ENCODE results near the gene MIEF2.
A peak's percentile ranks its signal among the peaks of the same experiment; 100 is the strongest.
"Not testable (repeated sequence)": the region's sequence is repeated elsewhere in the genome, so short reads cannot be mapped to it uniquely, and the experiment has no call there.

MIEF2 gene

GRCh38 chr17:18260332-18261145, at the start of gene MIEF2:
TSS of gene MIEF2 (plus strand) at chr17:18260662. CDS start at chr17:18262721, 2,059 bp downstream.
- peak; percentile 96 for DNase-seq (ENCODE audit: low read depth)
- TF ChIP-seq CTCF (IDR thresholded peaks at IDR 0.05; ENCODE audit: insufficient read depth, low read depth, low read length, missing control alignments) = no peak
- peak within 1 kb of the TSS; percentile 62 for H3K4me3 ChIP-seq (ENCODE audit: low read depth, low read length)

- H3K4me3 ChIP-seq (ENCODE audit: low read depth, low read length) = no peak overlapping the region
- no peak for TF ChIP-seq CTCF (IDR thresholded peaks at IDR 0.05; ENCODE audit: insufficient read depth, low read depth, low read length, missing control alignments)
- no peak for DNase-seq (ENCODE audit: low read depth)
Measured at GRCh38 chr17:18213666-18214270, 46.7 kb upstream of the MIEF2 start.

- not testable (repeated sequence) for H3K4me3 ChIP-seq (ENCODE audit: low read depth, low read length); DNase-seq (ENCODE audit: low read depth)
Measured at GRCh38 chr17:18216906-18217305, 43.6 kb upstream of the MIEF2 start.

- peak; percentile 99 for TF ChIP-seq CTCF (IDR thresholded peaks at IDR 0.05; ENCODE audit: insufficient read depth, low read depth, low read length, missing control alignments)
- peak; percentile 72 for DNase-seq (ENCODE audit: low read depth)
Measured at GRCh38 chr17:18217412-18218015, 42.9 kb upstream of the MIEF2 start.

GRCh38 chr17:18218756-18219415, 41.6 kb upstream of the MIEF2 start:
- no peak overlapping the region for H3K4me3 ChIP-seq (ENCODE audit: low read depth, low read length)
- DNase-seq (ENCODE audit: low read depth) = no peak
- no peak for TF ChIP-seq CTCF (IDR thresholded peaks at IDR 0.05; ENCODE audit: insufficient read depth, low read depth, low read length, missing control alignments)

More at GRCh38 chr17:18217412-18218015, 42.9 kb upstream of the MIEF2 start:
- no peak overlapping the region for H3K4me3 ChIP-seq (ENCODE audit: low read depth, low read length)

- TF ChIP-seq CTCF (IDR thresholded peaks at IDR 0.05; ENCODE audit: insufficient read depth, low read depth, low read length, missing control alignments) = no peak
- H3K4me3 ChIP-seq (ENCODE audit: low read depth, low read length) = no peak overlapping the region
- no peak for DNase-seq (ENCODE audit: low read depth)
Measured at GRCh38 chr17:18224053-18224386, 36.4 kb upstream of the MIEF2 start.

Measured in GM12865 (cell line).